ENCODE results near the gene ABHD14A. TPM values are rescaled to one million over a fixed set of nuclear protein-coding genes. Genes with fewer than 3 reads are reported as not detected.
A peak's percentile ranks its signal among the peaks of the same experiment; 100 is the strongest.

The ABHD14A gene
- total and polyA plus RNA-seq, 2 of the 13 experiments (the other 11 are each of a cell fraction or from before 2014, with no cell fraction given), result 29.5 to 46.9 TPM

DNA sequence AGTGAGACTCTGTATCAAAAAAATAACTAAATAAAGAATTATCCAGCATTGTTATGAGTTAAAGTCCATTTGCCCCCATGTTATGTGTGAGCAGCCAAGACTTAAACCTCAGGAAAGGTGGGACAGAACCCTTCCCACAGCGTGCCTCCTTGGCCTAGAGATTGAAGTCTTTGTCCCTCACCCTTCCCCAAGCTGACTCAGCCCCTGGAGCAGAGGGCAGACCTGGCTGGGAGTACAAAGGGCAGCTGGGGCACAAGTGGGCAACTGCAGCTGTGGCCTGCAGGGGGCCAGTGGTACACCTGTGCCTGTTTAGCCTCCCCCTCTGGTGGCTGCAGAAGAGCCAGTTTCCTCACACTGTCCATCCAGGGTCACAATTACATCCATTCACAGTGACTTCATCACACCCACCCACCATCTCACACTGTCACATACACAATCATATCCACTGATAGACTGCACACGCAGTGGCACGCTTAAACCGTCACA is 7.5 kb downstream of the ABHD14A start (continued):
- no peak for TF ChIP-seq ZNF850 (CRISPR knock-in tag; conservative IDR thresholded peaks at IDR 0.05)
- TF ChIP-seq EEA1 (CRISPR knock-in tag; IDR thresholded peaks at IDR 0.05; ENCODE audit: borderline replicate concordance), result no peak
- TF ChIP-seq XBP1 (CRISPR knock-in tag; IDR thresholded peaks at IDR 0.05), result no peak
- no peak for TF ChIP-seq ZNF333 (CRISPR knock-in tag; IDR thresholded peaks at IDR 0.05; ENCODE audit: borderline replicate concordance)
- TF ChIP-seq, protein P1, sequence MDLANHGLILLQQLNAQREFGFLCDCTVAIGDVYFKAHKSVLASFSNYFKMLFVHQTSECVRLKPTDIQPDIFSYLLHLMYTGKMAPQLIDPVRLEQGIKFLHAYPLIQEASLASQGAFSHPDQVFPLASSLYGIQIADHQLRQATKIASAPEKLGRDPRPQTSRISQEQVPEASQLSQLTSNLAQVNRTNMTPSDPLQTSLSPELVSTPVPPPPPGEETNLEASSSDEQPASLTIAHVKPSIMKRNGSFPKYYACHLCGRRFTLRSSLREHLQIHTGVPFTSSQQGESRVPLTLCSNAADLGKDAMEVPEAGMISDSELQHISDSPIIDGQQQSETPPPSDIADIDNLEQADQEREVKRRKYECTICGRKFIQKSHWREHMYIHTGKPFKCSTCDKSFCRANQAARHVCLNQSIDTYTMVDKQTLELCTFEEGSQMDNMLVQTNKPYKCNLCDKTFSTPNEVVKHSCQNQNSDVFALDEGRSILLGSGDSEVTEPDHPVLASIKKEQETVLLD (CRISPR knock-in tag; IDR thresholded peaks at IDR 0.05; ENCODE audit: low read depth), result no peak
- TF ChIP-seq, protein P2, sequence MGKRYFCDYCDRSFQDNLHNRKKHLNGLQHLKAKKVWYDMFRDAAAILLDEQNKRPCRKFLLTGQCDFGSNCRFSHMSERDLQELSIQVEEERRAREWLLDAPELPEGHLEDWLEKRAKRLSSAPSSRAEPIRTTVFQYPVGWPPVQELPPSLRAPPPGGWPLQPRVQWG (CRISPR knock-in tag; IDR thresholded peaks at IDR 0.05; ENCODE audit: borderline replicate concordance, low read depth), result no peak
- TF ChIP-seq ZBTB38 (CRISPR knock-in tag; IDR thresholded peaks at IDR 0.05), result peak; percentile 21; the same call in 1 of the 2 replicates
- TF ChIP-seq SIX1 (CRISPR knock-in tag; IDR thresholded peaks at IDR 0.05; ENCODE audit: borderline replicate concordance), result no peak
- TF ChIP-seq KLF9 (CRISPR knock-in tag; IDR thresholded peaks at IDR 0.05; ENCODE audit: low read depth), result no peak
- no peak for TF ChIP-seq ZNF639 (CRISPR knock-in tag; conservative IDR thresholded peaks at IDR 0.05)
- TF ChIP-seq ZSCAN22 (CRISPR knock-in tag; IDR thresholded peaks at IDR 0.05), result no peak
- no peak; the same call in 1 of the 2 replicates for TF ChIP-seq ONECUT2 (CRISPR knock-in tag; IDR thresholded peaks at IDR 0.05)
- no peak for TF ChIP-seq ZNF597 (CRISPR knock-in tag; IDR thresholded peaks at IDR 0.05)
- TF ChIP-seq MAX (IDR thresholded peaks at IDR 0.05), result peak; percentile 79
- no peak for TF ChIP-seq ZNF615 (CRISPR knock-in tag; IDR thresholded peaks at IDR 0.05; ENCODE audit: borderline replicate concordance)
- TF ChIP-seq SAFB2 (CRISPR knock-in tag; IDR thresholded peaks at IDR 0.05; ENCODE audit: borderline replicate concordance, low read depth), result no peak; the same call in 1 of the 2 replicates
- no peak for TF ChIP-seq ZFAT (CRISPR knock-in tag; conservative IDR thresholded peaks at IDR 0.05)
- TF ChIP-seq ZNF350 (CRISPR knock-in tag; IDR thresholded peaks at IDR 0.05; ENCODE audit: borderline replicate concordance, low read depth), result peak; percentile 87
- TF ChIP-seq ZNF296 (CRISPR knock-in tag; conservative IDR thresholded peaks at IDR 0.05), result peak; percentile 54; the same call in 1 of the 2 replicates
- TF ChIP-seq, protein P3, sequence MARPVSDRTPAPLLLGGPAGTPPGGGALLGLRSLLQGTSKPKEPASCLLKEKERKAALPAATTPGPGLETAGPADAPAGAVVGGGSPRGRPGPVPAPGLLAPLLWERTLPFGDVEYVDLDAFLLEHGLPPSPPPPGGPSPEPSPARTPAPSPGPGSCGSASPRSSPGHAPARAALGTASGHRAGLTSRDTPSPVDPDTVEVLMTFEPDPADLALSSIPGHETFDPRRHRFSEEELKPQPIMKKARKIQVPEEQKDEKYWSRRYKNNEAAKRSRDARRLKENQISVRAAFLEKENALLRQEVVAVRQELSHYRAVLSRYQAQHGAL (CRISPR knock-in tag; IDR thresholded peaks at IDR 0.05; ENCODE audit: not compliant biosample characterization), result no peak
- TF ChIP-seq, protein P4, sequence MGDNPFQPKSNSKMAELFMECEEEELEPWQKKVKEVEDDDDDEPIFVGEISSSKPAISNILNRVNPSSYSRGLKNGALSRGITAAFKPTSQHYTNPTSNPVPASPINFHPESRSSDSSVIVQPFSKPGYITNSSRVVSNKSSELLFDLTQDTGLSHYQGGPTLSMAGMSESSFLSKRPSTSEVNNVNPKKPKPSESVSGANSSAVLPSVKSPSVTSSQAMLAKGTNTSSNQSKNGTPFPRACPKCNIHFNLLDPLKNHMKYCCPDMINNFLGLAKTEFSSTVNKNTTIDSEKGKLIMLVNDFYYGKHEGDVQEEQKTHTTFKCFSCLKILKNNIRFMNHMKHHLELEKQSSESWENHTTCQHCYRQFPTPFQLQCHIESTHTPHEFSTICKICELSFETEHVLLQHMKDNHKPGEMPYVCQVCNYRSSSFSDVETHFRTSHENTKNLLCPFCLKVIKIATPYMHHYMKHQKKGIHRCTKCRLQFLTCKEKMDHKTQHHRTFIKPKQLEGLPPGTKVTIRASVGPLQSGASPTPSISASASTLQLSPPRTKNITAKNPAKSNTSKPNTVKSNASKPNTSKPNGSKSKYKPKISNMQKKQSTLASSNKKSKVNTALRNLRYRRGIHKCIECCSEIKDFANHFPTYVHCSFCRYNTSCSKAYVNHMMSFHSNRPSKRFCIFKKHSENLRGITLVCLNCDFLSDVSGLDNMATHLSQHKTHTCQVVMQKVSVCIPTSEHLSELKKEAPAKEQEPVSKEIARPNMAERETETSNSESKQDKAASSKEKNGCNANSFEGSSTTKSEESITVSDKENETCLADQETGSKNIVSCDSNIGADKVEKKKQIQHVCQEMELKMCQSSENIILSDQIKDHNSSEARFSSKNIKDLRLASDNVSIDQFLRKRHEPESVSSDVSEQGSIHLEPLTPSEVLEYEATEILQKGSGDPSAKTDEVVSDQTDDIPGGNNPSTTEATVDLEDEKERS (CRISPR knock-in tag; IDR thresholded peaks at IDR 0.05), result peak; percentile 42; the same call in 1 of the 2 replicates
- no peak for TF ChIP-seq FOXJ3 (CRISPR knock-in tag; IDR thresholded peaks at IDR 0.05; ENCODE audit: borderline replicate concordance)

All from HepG2 (cell line).